ENCODE measurements around the gene FNDC3A.

The FNDC3A gene

GRCh38 chr13:49030213-49030612 is 54.5 kb downstream of the FNDC3A start:
- Histone ChIP-seq H3K4me1 (ENCODE audit: control insufficient read depth, insufficient read depth, low read length) (no peaks in the 10 kb centered on the region), H3K9me3 (ENCODE audit: control insufficient read depth, insufficient read depth, low read length) (no peaks in the 10 kb centered on the region), H3K4me3 (ENCODE audit: low read length) (no peak overlapping the region), H3K36me3 (ENCODE audit: control insufficient read depth, insufficient read depth, low read length) (no peaks in the 10 kb centered on the region), H3K27me3 (ENCODE audit: control insufficient read depth, insufficient read depth, low read length) (no peaks in the 10 kb centered on the region), H3K27ac (ENCODE audit: low read length) (no peak overlapping the region)
- WGBS (ENCODE audit: insufficient coverage, insufficient read length), result no CpG with 5 or more reads among the region's 2 CpGs
- no peak for DNase-seq (ENCODE audit: low read depth, low spot score)

GRCh38 chr13:49040872-49041271 is 65.2 kb downstream of the FNDC3A start:
- Histone ChIP-seq H3K27ac (ENCODE audit: low read length) (no peak overlapping the region), H3K4me1 (ENCODE audit: control insufficient read depth, insufficient read depth, low read length) (no peaks in the 10 kb centered on the region; the same call in 1 of the 2 replicates), H3K27me3 (ENCODE audit: control insufficient read depth, insufficient read depth, low read length) (no peaks in the 10 kb centered on the region), H3K9me3 (ENCODE audit: control insufficient read depth, insufficient read depth, low read length) (no peaks in the 10 kb centered on the region), H3K4me3 (ENCODE audit: low read length) (no peak overlapping the region), H3K36me3 (ENCODE audit: control insufficient read depth, insufficient read depth, low read length) (no peaks in the 10 kb centered on the region)
- no peak for DNase-seq (ENCODE audit: low read depth, low spot score)
- no CpG with 5 or more reads among the region's 3 CpGs for WGBS (ENCODE audit: insufficient coverage, insufficient read length)

GRCh38 chr13:49042476-49042875 is 66.8 kb downstream of the FNDC3A start:
- no peak overlapping the region for H3K4me3 ChIP-seq (ENCODE audit: low read length)
- DNase-seq (ENCODE audit: low read depth, low spot score), result no peak
- H3K27ac ChIP-seq (ENCODE audit: low read length), result no peak overlapping the region
- no peaks in the 10 kb centered on the region for H3K9me3 ChIP-seq (ENCODE audit: control insufficient read depth, insufficient read depth, low read length)
- H3K36me3 ChIP-seq (ENCODE audit: control insufficient read depth, insufficient read depth, low read length), result no peaks in the 10 kb centered on the region
- H3K27me3 ChIP-seq (ENCODE audit: control insufficient read depth, insufficient read depth, low read length), result no peaks in the 10 kb centered on the region
- WGBS (ENCODE audit: insufficient coverage, insufficient read length), result no CpG with 5 or more reads among the region's 2 CpGs
- H3K4me1 ChIP-seq (ENCODE audit: control insufficient read depth, insufficient read depth, low read length), result no peaks in the 10 kb centered on the region; the same call in 1 of the 2 replicates

GRCh38 chr13:49044008-49044407 is 68.3 kb downstream of the FNDC3A start:
- no peak overlapping the region for H3K27ac ChIP-seq (ENCODE audit: low read length)
- DNase-seq (ENCODE audit: low read depth, low spot score), result no peak
- H3K27me3 ChIP-seq (ENCODE audit: control insufficient read depth, insufficient read depth, low read length), result no peaks in the 10 kb centered on the region
- no peaks in the 10 kb centered on the region for H3K4me1 ChIP-seq (ENCODE audit: control insufficient read depth, insufficient read depth, low read length)
- no peaks in the 10 kb centered on the region for H3K36me3 ChIP-seq (ENCODE audit: control insufficient read depth, insufficient read depth, low read length)
- H3K9me3 ChIP-seq (ENCODE audit: control insufficient read depth, insufficient read depth, low read length), result no peaks in the 10 kb centered on the region
- no peak overlapping the region for H3K4me3 ChIP-seq (ENCODE audit: low read length)
- no CpG with 5 or more reads among the region's 3 CpGs for WGBS (ENCODE audit: insufficient coverage, insufficient read length)

GRCh38 chr13:49044836-49045235 is 69.1 kb downstream of the FNDC3A start:
- no peaks in the 10 kb centered on the region for H3K36me3 ChIP-seq (ENCODE audit: control insufficient read depth, insufficient read depth, low read length)
- no peaks in the 10 kb centered on the region for H3K9me3 ChIP-seq (ENCODE audit: control insufficient read depth, insufficient read depth, low read length)
- no peaks in the 10 kb centered on the region for H3K27me3 ChIP-seq (ENCODE audit: control insufficient read depth, insufficient read depth, low read length)
- WGBS (ENCODE audit: insufficient coverage, insufficient read length), result no CpG with 5 or more reads among the region's 2 CpGs
- no peak for DNase-seq (ENCODE audit: low read depth, low spot score)
- H3K4me1 ChIP-seq (ENCODE audit: control insufficient read depth, insufficient read depth, low read length), result no peaks in the 10 kb centered on the region
- no peak overlapping the region for H3K4me3 ChIP-seq (ENCODE audit: low read length)
- no peak overlapping the region for H3K27ac ChIP-seq (ENCODE audit: low read length)

GRCh38 chr13:49046002-49046401 is 70.3 kb downstream of the FNDC3A start:
- H3K27ac ChIP-seq (ENCODE audit: low read length), result no peak overlapping the region
- no CpG with 5 or more reads among the region's 2 CpGs for WGBS (ENCODE audit: insufficient coverage, insufficient read length)
- H3K9me3 ChIP-seq (ENCODE audit: control insufficient read depth, insufficient read depth, low read length), result no peaks in the 10 kb centered on the region
- no peak overlapping the region for H3K4me3 ChIP-seq (ENCODE audit: low read length)
- no peaks in the 10 kb centered on the region for H3K27me3 ChIP-seq (ENCODE audit: control insufficient read depth, insufficient read depth, low read length)
- no peak for DNase-seq (ENCODE audit: low read depth, low spot score)
- no peaks in the 10 kb centered on the region for H3K36me3 ChIP-seq (ENCODE audit: control insufficient read depth, insufficient read depth, low read length)
- no peaks in the 10 kb centered on the region for H3K4me1 ChIP-seq (ENCODE audit: control insufficient read depth, insufficient read depth, low read length)

- Histone ChIP-seq H3K9me3 (ENCODE audit: control insufficient read depth, insufficient read depth, low read length) (no peaks in the 10 kb centered on the region), H3K27me3 (ENCODE audit: control insufficient read depth, insufficient read depth, low read length) (no peaks in the 10 kb centered on the region), H3K4me3 (ENCODE audit: low read length) (no peak overlapping the region), H3K36me3 (ENCODE audit: control insufficient read depth, insufficient read depth, low read length) (no peaks in the 10 kb centered on the region), H3K4me1 (ENCODE audit: control insufficient read depth, insufficient read depth, low read length) (no peaks in the 10 kb centered on the region), H3K27ac (ENCODE audit: low read length) (no peak overlapping the region)
- no CpG with 5 or more reads among the region's 2 CpGs for WGBS (ENCODE audit: insufficient coverage, insufficient read length)
- no peak for DNase-seq (ENCODE audit: low read depth, low spot score)
Observed at GRCh38 chr13:49046519-49046918, 70.8 kb downstream of the FNDC3A start.

- no peak overlapping the region for H3K27ac ChIP-seq (ENCODE audit: low read length)
- H3K27me3 ChIP-seq (ENCODE audit: control insufficient read depth, insufficient read depth, low read length), result no peaks in the 10 kb centered on the region
- no CpG with 5 or more reads among the region's 6 CpGs for WGBS (ENCODE audit: insufficient coverage, insufficient read length)
- H3K36me3 ChIP-seq (ENCODE audit: control insufficient read depth, insufficient read depth, low read length), result no peaks in the 10 kb centered on the region
- DNase-seq (ENCODE audit: low read depth, low spot score), result no peak
- no peaks in the 10 kb centered on the region; the same call in 1 of the 2 replicates for H3K4me1 ChIP-seq (ENCODE audit: control insufficient read depth, insufficient read depth, low read length)
- no peak overlapping the region for H3K4me3 ChIP-seq (ENCODE audit: low read length)
- no peaks in the 10 kb centered on the region for H3K9me3 ChIP-seq (ENCODE audit: control insufficient read depth, insufficient read depth, low read length)
Observed at GRCh38 chr13:49052813-49053212, 77.1 kb downstream of the FNDC3A start.

- no peaks in the 10 kb centered on the region for H3K9me3 ChIP-seq (ENCODE audit: control insufficient read depth, insufficient read depth, low read length)
- no peak overlapping the region for H3K4me3 ChIP-seq (ENCODE audit: low read length)
- H3K36me3 ChIP-seq (ENCODE audit: control insufficient read depth, insufficient read depth, low read length), result no peaks in the 10 kb centered on the region
- no peaks in the 10 kb centered on the region for H3K27me3 ChIP-seq (ENCODE audit: control insufficient read depth, insufficient read depth, low read length)
- H3K27ac ChIP-seq (ENCODE audit: low read length), result no peak overlapping the region
- no peak for DNase-seq (ENCODE audit: low read depth, low spot score)
- H3K4me1 ChIP-seq (ENCODE audit: control insufficient read depth, insufficient read depth, low read length), result no peaks in the 10 kb centered on the region; the same call in 1 of the 2 replicates
- no CpG with 5 or more reads among the region's 1 CpG for WGBS (ENCODE audit: insufficient coverage, insufficient read length)
Observed at GRCh38 chr13:49053215-49053614, 77.5 kb downstream of the FNDC3A start.

GRCh38 chr13:49053906-49054305 is 78.2 kb downstream of the FNDC3A start:
- WGBS (ENCODE audit: insufficient coverage, insufficient read length), result no CpG with 5 or more reads among the region's 1 CpG
- Histone ChIP-seq H3K4me1 (ENCODE audit: control insufficient read depth, insufficient read depth, low read length) (no peaks in the 10 kb centered on the region; the same call in 1 of the 2 replicates), H3K9me3 (ENCODE audit: control insufficient read depth, insufficient read depth, low read length) (no peaks in the 10 kb centered on the region), H3K27ac (ENCODE audit: low read length) (no peak overlapping the region), H3K36me3 (ENCODE audit: control insufficient read depth, insufficient read depth, low read length) (no peaks in the 10 kb centered on the region), H3K4me3 (ENCODE audit: low read length) (no peak overlapping the region), H3K27me3 (ENCODE audit: control insufficient read depth, insufficient read depth, low read length) (no peaks in the 10 kb centered on the region)
- no peak for DNase-seq (ENCODE audit: low read depth, low spot score)

- Histone ChIP-seq H3K27ac (ENCODE audit: low read length) (no peak overlapping the region), H3K4me1 (ENCODE audit: control insufficient read depth, insufficient read depth, low read length) (no peaks in the 10 kb centered on the region; the same call in 1 of the 2 replicates), H3K27me3 (ENCODE audit: control insufficient read depth, insufficient read depth, low read length) (no peaks in the 10 kb centered on the region), H3K9me3 (ENCODE audit: control insufficient read depth, insufficient read depth, low read length) (no peaks in the 10 kb centered on the region), H3K36me3 (ENCODE audit: control insufficient read depth, insufficient read depth, low read length) (no peaks in the 10 kb centered on the region), H3K4me3 (ENCODE audit: low read length) (no peak overlapping the region)
- DNase-seq (ENCODE audit: low read depth, low spot score), result no peak
- no CpG with 5 or more reads among the region's 4 CpGs for WGBS (ENCODE audit: insufficient coverage, insufficient read length)
Observed at GRCh38 chr13:49055021-49055420, 79.3 kb downstream of the FNDC3A start.
